H1 (cell line): ENCODE data around the gene MYOG. TPM values are rescaled to one million over a fixed set of nuclear protein-coding genes. Genes with fewer than 3 reads are reported as not detected.

Experiments used
- CTCF ChIA-PET: fragments of 300-600 bp; sonication (Branson Sonifier 250); formaldehyde crosslinking; loops from one replicate; lab custom pipeline; 2021; ENCODE audit not compliant: partially characterized antibody; lab: Charles Lee
- POLR2A ChIA-PET: fragments of 300-600 bp; sonication (Branson Sonifier 250); formaldehyde crosslinking; loops from one replicate; lab custom pipeline; 2021; ENCODE audit warnings: inconsistent platforms; ENCODE audit not compliant: partially characterized antibody; lab: Charles Lee
- DNase-seq, 2 experiments: peaks; one replicate each; pipeline versions ENCODE4 v3.0.0 to v3.0.0-alpha.2; 2010 to 2022; ENCODE audit warnings: low spot score in 2 of 2, low read depth in 1 of 2, mixed read lengths in 1 of 2
- FAIRE-seq: peaks from 2 replicates; lab custom pipeline; 2011; peaks lifted over from hg19 to GRCh38; lab: Jason Lieb, UNC
- H2AFZ ChIP-seq: 2 replicates; pipeline ENCODE4 v1.8.1; 2012; ENCODE audit warnings: low read length, inconsistent platforms
- H2AK5ac ChIP-seq: 2 replicates; pipeline ENCODE4 v1.6.1; 2013; ENCODE audit warnings: low read depth, low read length
- H2BK120ac ChIP-seq: replicated peaks from 2 replicates; pipeline ENCODE3; 2013; ENCODE audit warnings: low read depth, low read length, inconsistent platforms
- H2BK12ac ChIP-seq: 2 replicates; pipeline ENCODE4 v1.6.1; 2013; ENCODE audit warnings: low read depth, low read length
- H2BK15ac ChIP-seq: 2 replicates; pipeline ENCODE4 v1.6.1; 2013; ENCODE audit warnings: low read length
- H2BK20ac ChIP-seq: 2 replicates; pipeline ENCODE4 v1.6.1; 2013; ENCODE audit warnings: low read length
- H2BK5ac ChIP-seq: 2 replicates; pipeline ENCODE4 v1.6.1; 2013; ENCODE audit warnings: low read depth, low read length
- H3K14ac ChIP-seq: 2 replicates; pipeline ENCODE4 v1.6.1; 2013; ENCODE audit warnings: inconsistent platforms; ENCODE audit not compliant: insufficient read length
- H3K18ac ChIP-seq: 2 replicates; pipeline ENCODE4 v1.6.1; 2013; ENCODE audit warnings: low read length; ENCODE audit errors: extremely low read depth
- H3K23ac ChIP-seq: 2 replicates; pipeline ENCODE4 v1.6.1; 2013; ENCODE audit warnings: inconsistent platforms; ENCODE audit not compliant: insufficient read length
- H3K23me2 ChIP-seq: 2 replicates; pipeline ENCODE4 v1.6.1; 2013; ENCODE audit warnings: low read depth, low read length
- H3K27ac ChIP-seq: 2 replicates; pipeline ENCODE4 v1.6.1; 2011; ENCODE audit warnings: low read depth, low read length, inconsistent platforms
- H3K27me3 ChIP-seq, 4 experiments: replicated peaks in 1 of 4; 1 replicate in 1 of 4; 2 replicates in 3 of 4; pipeline versions ENCODE4 v1.6.1 to v1.8.1; 2011 to 2013; ENCODE audit warnings: low read length in 3 of 4, mild to moderate bottlenecking in 3 of 4, inconsistent platforms in 2 of 4, mixed read lengths in 2 of 4, moderate library complexity in 1 of 4; ENCODE audit not compliant: control insufficient read depth in 3 of 4, insufficient read depth in 3 of 4; ENCODE audit errors: extremely low read depth in 1 of 4
- H3K36me3 ChIP-seq, 4 experiments: 2 replicates each; pipeline versions ENCODE4 v1.6.1 to v1.8.1; 2011 to 2013; ENCODE audit warnings: mild to moderate bottlenecking in 4 of 4, low read length in 3 of 4, moderate library complexity in 2 of 4, control low read depth in 1 of 4, inconsistent platforms in 1 of 4; ENCODE audit not compliant: insufficient read depth in 4 of 4, control insufficient read depth in 2 of 4
- H3K4ac ChIP-seq: replicated peaks from 2 replicates; pipeline ENCODE3; 2013; ENCODE audit warnings: low read length, low read depth, mixed read lengths, inconsistent platforms; ENCODE audit not compliant: insufficient read length
- H3K4me1 ChIP-seq, 4 experiments: replicated peaks in 1 of 4; 1 replicate in 1 of 4; 2 replicates in 3 of 4; pipeline versions ENCODE4 v1.6.1 to v1.8.1; 2011 to 2013; ENCODE audit warnings: low read length in 3 of 4, inconsistent platforms in 2 of 4, mixed read lengths in 1 of 4; ENCODE audit not compliant: insufficient read depth in 4 of 4, control insufficient read depth in 3 of 4
- H3K4me2 ChIP-seq, 2 experiments: 2 replicates each; pipeline versions ENCODE4 v1.6.1 to v1.8.1; 2011 to 2013; ENCODE audit warnings: low read depth in 2 of 2, low read length in 2 of 2, control low read depth in 1 of 2, inconsistent platforms in 1 of 2, mild to moderate bottlenecking in 1 of 2; ENCODE audit not compliant: insufficient read depth in 1 of 2
- H3K4me3 ChIP-seq, 4 experiments: fragments of 200-600, 300-600 bp in 1 of 4; sonication (generic), shearing (Covaris generic), sonication (Bioruptor Twin) in 1 of 4; 2 replicates each; pipeline versions ENCODE4 v1.5.1 to v1.8.1; 2011 to 2016; ENCODE audit warnings: low read length in 4 of 4, low read depth in 3 of 4, control low read depth in 2 of 4, inconsistent platforms in 2 of 4, mild to moderate bottlenecking in 2 of 4, mixed read lengths in 1 of 4, moderate library complexity in 1 of 4; ENCODE audit not compliant: insufficient read depth in 2 of 4; ENCODE audit errors: extremely low read depth in 1 of 4
- H3K56ac ChIP-seq: replicated peaks from 2 replicates; pipeline ENCODE3; 2013; ENCODE audit warnings: low read depth, mild to moderate bottlenecking, mixed read lengths, low read length, inconsistent platforms; ENCODE audit not compliant: insufficient read length
- H3K79me1 ChIP-seq: 2 replicates; pipeline ENCODE4 v1.6.1; 2013; ENCODE audit warnings: low read depth, low read length, control low read depth
- H3K79me2 ChIP-seq, 2 experiments: 2 replicates each; pipeline versions ENCODE4 v1.6.1 to v1.8.1; 2012 to 2013; ENCODE audit warnings: low read length in 2 of 2, mild to moderate bottlenecking in 2 of 2, inconsistent platforms in 1 of 2; ENCODE audit not compliant: insufficient read depth in 2 of 2, control insufficient read depth in 1 of 2
- H3K9ac ChIP-seq, 4 experiments: replicated peaks in 1 of 4; 1 replicate in 1 of 4; 2 replicates in 3 of 4; pipeline versions ENCODE4 v1.6.1 to v1.8.1; 2011 to 2013; ENCODE audit warnings: low read depth in 3 of 4, low read length in 3 of 4, control low read depth in 2 of 4, mild to moderate bottlenecking in 2 of 4, moderate library complexity in 2 of 4, inconsistent platforms in 1 of 4; ENCODE audit errors: extremely low read depth in 1 of 4
- H3K9me3 ChIP-seq, 2 experiments: 2 replicates each; pipeline versions ENCODE4 v1.6.1 to v1.8.1; 2012 to 2013; ENCODE audit warnings: mild to moderate bottlenecking in 2 of 2, moderate library complexity in 2 of 2, control low read depth in 1 of 2, inconsistent platforms in 1 of 2, low read depth in 1 of 2, low read length in 1 of 2, mixed read lengths in 1 of 2; ENCODE audit not compliant: insufficient read depth in 2 of 2
- H4K20me1 ChIP-seq, 2 experiments: replicated peaks in 1 of 2; 2 replicates each; pipeline versions ENCODE3 to v1.8.1; 2011 to 2013; ENCODE audit warnings: inconsistent platforms in 2 of 2, low read length in 2 of 2, mild to moderate bottlenecking in 1 of 2; ENCODE audit not compliant: insufficient read depth in 2 of 2, control insufficient read depth in 1 of 2
- H4K5ac ChIP-seq: 2 replicates; pipeline ENCODE4 v1.6.1; 2013; ENCODE audit warnings: low read length, low read depth, mixed read lengths, inconsistent platforms; ENCODE audit not compliant: insufficient read length
- H4K8ac ChIP-seq: 2 replicates; pipeline ENCODE4 v1.8.0; 2013; ENCODE audit warnings: mild to moderate bottlenecking, moderate library complexity, low read length, inconsistent platforms; ENCODE audit not compliant: insufficient read depth; ENCODE audit errors: extremely low read depth
- H4K91ac ChIP-seq: replicated peaks from 2 replicates; pipeline ENCODE3; 2013; ENCODE audit warnings: low read length, mixed read lengths, inconsistent platforms; ENCODE audit not compliant: insufficient read length
- CEBPB ChIP-seq: IDR thresholded peaks from 2 replicates; pipeline ENCODE4 v1.6.1; 2012; ENCODE audit warnings: low read depth, low read length
- POLR2AphosphoS5 ChIP-seq: IDR thresholded peaks from 2 replicates; pipeline ENCODE4 v1.6.1; 2011; ENCODE audit warnings: low read depth, low read length
- WGBS, 2 experiments: shearing (Covaris generic) in 1 of 2; methylation state at CpG; one replicate each; pipeline versions ENCODE4 v1.1.6 to v1.1.7; 2013 to 2015; ENCODE audit warnings: low lambda C conversion rate in 2 of 2, mixed read lengths in 2 of 2, inconsistent platforms in 1 of 2, low coverage in 1 of 2, missing lambda C conversion rate in 1 of 2; ENCODE audit not compliant: insufficient replicate concordance in 2 of 2, insufficient coverage in 1 of 2, insufficient read length in 1 of 2; ENCODE audit errors: extremely low coverage in 1 of 2, missing lambda C conversion rate in 1 of 2; 5-methylcytosine and 5-hydroxymethylcytosine counted together
- polyA plus RNA-seq, 7 experiments: library from polyadenylated mRNA; depleted of rRNA in 3 of 7; stranded (reverse) in 5 of 7; unstranded in 2 of 7; fragments of >200 nt in 5 of 7; fragments of 200-250 nt in 2 of 7; gene quantifications; 1 replicate in 5 of 7; 2 replicates in 1 of 7; 4 replicates in 1 of 7; pipeline versions ENCODE4 v1.2.1 to v1.2.3, GENCODE V29; 2011 to 2013; ENCODE audit warnings: missing spikeins in 2 of 7, mixed read lengths in 2 of 7
- total RNA-seq: library from RNA; stranded (reverse); fragmentation: NEBNext Ultra II Directional; extraction: Animal tissue kit (Norgen Biotek cat#: 25700); gene quantifications from 2 replicates; pipeline ENCODE4 v1.2.1, GENCODE V29; 2021

MYOG gene
- total and polyA plus RNA-seq, 2 of the 8 experiments (the other 6 are each of a cell fraction or from before 2014, with no cell fraction given), result not detected

DNA sequence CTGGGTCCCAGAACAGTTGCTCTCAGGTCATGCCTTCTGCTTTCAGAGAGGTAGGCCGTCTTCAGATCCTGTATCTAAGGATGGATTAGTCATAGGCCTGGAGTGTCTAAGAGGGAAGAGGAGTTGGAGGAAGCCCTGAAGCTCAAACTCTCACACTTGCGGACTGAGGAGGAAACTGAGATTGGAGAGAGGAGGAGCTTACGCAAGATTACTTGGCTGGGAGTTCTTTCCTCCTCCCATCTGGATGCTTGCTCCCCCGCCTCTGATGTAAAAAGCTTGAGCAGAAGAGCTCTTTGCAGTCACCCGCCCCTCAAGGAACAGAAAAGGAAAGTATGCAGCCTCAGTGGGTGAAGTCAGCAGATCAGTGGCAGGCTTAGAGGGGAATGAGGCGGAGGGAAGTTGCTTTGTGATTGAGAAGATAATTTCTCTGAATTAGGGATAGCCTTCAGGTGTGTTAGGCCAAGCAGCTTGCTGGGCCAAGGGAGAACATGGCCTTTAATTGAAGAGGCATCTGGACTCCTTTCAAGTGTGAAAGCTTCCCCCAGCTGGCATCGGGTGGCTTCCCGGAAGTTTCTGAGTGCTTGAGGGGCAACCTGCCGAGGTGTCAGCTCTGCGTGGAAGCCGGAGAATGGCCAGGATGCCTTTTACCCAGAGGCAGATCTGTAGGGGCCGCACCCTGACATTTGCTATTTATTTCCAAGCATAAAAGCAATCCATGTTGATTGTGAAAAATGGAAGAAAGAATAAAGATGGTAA lies 48.3 kb upstream of the MYOG start:
- Histone ChIP-seq H3K9ac (no peak overlapping the region), H4K5ac (no peak overlapping the region), H3K4ac (no peak overlapping the region), H3K4me2 (no peak overlapping the region), H3K4me1 (peaks cover 0 to 12% (median 6%) of the 10 kb centered on the region in 4 experiments; a peak in 4 of 7 replicates), H2AFZ (no peak overlapping the region), H3K18ac (no peak overlapping the region), H3K79me2 (no peaks in the 10 kb centered on the region), H3K23ac (no peak overlapping the region), H2BK5ac (no peak overlapping the region), H3K23me2 (no peaks in the 10 kb centered on the region), H3K56ac (no peak overlapping the region), H4K20me1 (peaks cover 0 to 1% of the 10 kb centered on the region in 2 experiments), H3K79me1 (no peaks in the 10 kb centered on the region), H2BK15ac (no peak overlapping the region), H3K27me3 (peaks cover 0 to 4% (median 1%) of the 10 kb centered on the region in 4 experiments; a peak in 3 of 7 replicates), H2BK120ac (no peak overlapping the region), H4K8ac (no peak overlapping the region), H3K9me3 (no peaks in the 10 kb centered on the region), H3K4me3 (no peak overlapping the region), H4K91ac (peak overlapping the region; percentile 56), H2AK5ac (no peak overlapping the region), H3K14ac (no peak overlapping the region), H2BK20ac (no peak overlapping the region), H2BK12ac (0 out of 2 replicates have a peak overlapping the region, but pooled peaks have one; percentile 62), H3K27ac (no peak overlapping the region), H3K36me3 (no peaks in the 10 kb centered on the region)
- ChIA-PET POLR2A (interaction anchor here (0.5 to 1.7 kb wide), 6 partner anchors 8 to 417 kb away, joined by 3 to 5 read pairs (median 4); no protein-coding TSS in a partner anchor), CTCF (interaction anchor here (0.8 to 49.1 kb wide), 11 partner anchors 10 to 139 kb away, joined by 3 to 1071 read pairs (median 28); partner anchors contain the start of genes MYOG and PPFIA4)
- 84% methylated on average over 11 of the region's 12 CpGs; no CpG with 5 or more reads in 1 of the 2 experiments for WGBS, 2 experiments
- FAIRE-seq (peak; percentile 32), DNase-seq (peak in 1 of 2 experiments; percentile 45)
- TF ChIP-seq POLR2AphosphoS5, result no peak
- peak; percentile 62 for TF ChIP-seq CEBPB
